HG03558 (cell line): ENCODE measurements around the gene YEATS4.

Experiments used
- ATAC-seq: cut with Tn5 transposase; IDR thresholded peaks from one replicate; pipeline ENCODE4 v1.9.1; 2021; ENCODE audit warnings: moderate number of reproducible peaks; ENCODE audit not compliant: unreplicated experiment; ENCODE audit errors: extremely low read depth

The YEATS4 gene

GRCh38 chr12:69428351-69429073 lies 69.0 kb downstream of the YEATS4 start:
- no peak for ATAC-seq

GRCh38 chr12:69430942-69431590 lies 71.5 kb downstream of the YEATS4 start:
- no peak for ATAC-seq

- no peak for ATAC-seq
Measured at GRCh38 chr12:69431591-69432222, 72.2 kb downstream of the YEATS4 start.

GRCh38 chr12:69433653-69434052 lies 74.1 kb downstream of the YEATS4 start:
- ATAC-seq = no peak

GRCh38 chr12:69435644-69436043 lies 76.1 kb downstream of the YEATS4 start:
- ATAC-seq = no peak

- no peak for ATAC-seq
Measured at GRCh38 chr12:69437073-69437472, 77.5 kb downstream of the YEATS4 start.

- no peak for ATAC-seq
Measured at GRCh38 chr12:69438539-69438938, 79.0 kb downstream of the YEATS4 start.

GRCh38 chr12:69440016-69440415 lies 80.5 kb downstream of the YEATS4 start:
- ATAC-seq = no peak
